Smooth muscle cell (in vitro differentiated cells): ENCODE measurements around the gene CDH12. TPM values are rescaled to one million over a fixed set of nuclear protein-coding genes. Genes with fewer than 3 reads are reported as not detected.

Experiments
- DNase-seq: peaks from one replicate; lab custom pipeline; 2025; ENCODE audit not compliant: unreplicated experiment; lab: John Stamatoyannopoulos, UW
- H2AFZ ChIP-seq: fragments of 200-600 bp; sonication (generic); 2 replicates; pipeline ENCODE4 v1.6.0; 2016; ENCODE audit warnings: antibody characterized with exemption, low read depth, mild to moderate bottlenecking
- H3F3A ChIP-seq: fragments of 200-600 bp; sonication (generic); 2 replicates; pipeline ENCODE4 v1.6.0; 2017; ENCODE audit warnings: antibody characterized with exemption, low read depth
- H3K27ac ChIP-seq: fragments of 200-600 bp; sonication (generic); 2 replicates; pipeline ENCODE4 v1.5.1; 2016; ENCODE audit warnings: low read depth, mild to moderate bottlenecking
- H3K27me3 ChIP-seq: fragments of 200-600 bp; sonication (generic); 2 replicates; pipeline ENCODE4 v1.6.1; 2016; ENCODE audit warnings: low read depth, mild to moderate bottlenecking
- H3K36me3 ChIP-seq: fragments of 200-600 bp; sonication (generic); 2 replicates; pipeline ENCODE4 v1.5.1; 2016; ENCODE audit warnings: low read depth
- H3K4me1 ChIP-seq: fragments of 200-600 bp; sonication (generic); 2 replicates; pipeline ENCODE4 v1.5.1; 2016; ENCODE audit warnings: low read depth
- H3K4me2 ChIP-seq: fragments of 200-600 bp; sonication (generic); 2 replicates; pipeline ENCODE4 v1.6.0; 2016; ENCODE audit warnings: mild to moderate bottlenecking
- H3K4me3 ChIP-seq: fragments of 200-600 bp; sonication (generic); 2 replicates; pipeline ENCODE4 v1.5.1; 2016; ENCODE audit warnings: mild to moderate bottlenecking
- H3K79me2 ChIP-seq: fragments of 200-600 bp; sonication (generic); 2 replicates; pipeline ENCODE4 v1.6.0; 2016; ENCODE audit warnings: low read depth, mild to moderate bottlenecking
- H3K9ac ChIP-seq: fragments of 200-600 bp; sonication (generic); 2 replicates; pipeline ENCODE4 v1.6.0; 2016; ENCODE audit warnings: low read depth
- H3K9me3 ChIP-seq: fragments of 200-600 bp; sonication (generic); replicated peaks from 2 replicates; pipeline ENCODE4 v1.5.1; 2016; ENCODE audit warnings: low read depth
- H4K20me1 ChIP-seq: fragments of 200-600 bp; sonication (generic); 2 replicates; pipeline ENCODE4 v1.6.0; 2016; ENCODE audit warnings: low read depth
- CTCF ChIP-seq: fragments of 200-600 bp; sonication (generic); IDR thresholded peaks from 2 replicates; pipeline ENCODE4 v1.5.1; 2017; ENCODE audit warnings: borderline replicate concordance, mild to moderate bottlenecking, antibody characterized with exemption; ENCODE audit not compliant: insufficient read depth, poor library complexity, severe bottlenecking
- WGBS: methylation state at CpG from one replicate; pipeline ENCODE4 v1.1.7; 2016; ENCODE audit warnings: low lambda C conversion rate; 5-methylcytosine and 5-hydroxymethylcytosine counted together
- polyA plus RNA-seq: library from polyadenylated mRNA; unstranded; fragments of >200 nt; fragmentation: Nextera tagmentation; extraction: Ambion mirVana; gene quantifications from 2 replicates; pipeline ENCODE4 v1.2.1, GENCODE V29; 2016
- total RNA-seq: library from RNA; depleted of rRNA; stranded (reverse); fragments of >200 nt; gene quantifications from 2 replicates; pipeline ENCODE4 v1.2.3, GENCODE V29; 2014

Gene CDH12
- total and polyA plus RNA-seq, 2 experiments from 2014 or later = not detected

- no peaks in the 10 kb centered on the region for H3K36me3 ChIP-seq
- no peaks in the 10 kb centered on the region for H3K4me1 ChIP-seq
- DNase-seq = no peak
- H3F3A ChIP-seq = no peaks in the 10 kb centered on the region
- H3K9me3 ChIP-seq = no peaks in the 10 kb centered on the region
- no peak overlapping the region for H2AFZ ChIP-seq
- H3K79me2 ChIP-seq = no peaks in the 10 kb centered on the region
- no peaks in the 10 kb centered on the region for H4K20me1 ChIP-seq
- WGBS = 91% methylated on average over 2 of the region's 2 CpGs
- H3K4me3 ChIP-seq = no peak overlapping the region
- no peak overlapping the region for H3K9ac ChIP-seq
- no peak for TF ChIP-seq CTCF
- H3K27me3 ChIP-seq = no peaks in the 10 kb centered on the region
- H3K4me2 ChIP-seq = no peak overlapping the region
- no peak overlapping the region for H3K27ac ChIP-seq
Observed at GRCh38 chr5:22306011-22306410, 547.1 kb downstream of the CDH12 start.

- Histone ChIP-seq H3K27me3 (no peaks in the 10 kb centered on the region), H3K27ac (no peak overlapping the region), H3K4me2 (no peak overlapping the region), H3F3A (no peaks in the 10 kb centered on the region), H3K9ac (no peak overlapping the region), H3K79me2 (no peaks in the 10 kb centered on the region), H3K4me1 (no peaks in the 10 kb centered on the region), H3K36me3 (no peaks in the 10 kb centered on the region), H3K9me3 (no peaks in the 10 kb centered on the region), H2AFZ (no peak overlapping the region), H3K4me3 (no peak overlapping the region), H4K20me1 (no peaks in the 10 kb centered on the region)
- DNase-seq = no peak
- no peak for TF ChIP-seq CTCF
- WGBS = 84% methylated on average over 1 of the region's 1 CpG
Observed at GRCh38 chr5:22295832-22296231, 557.3 kb downstream of the CDH12 start.

GRCh38 chr5:22293147-22293546 lies 560.0 kb downstream of the CDH12 start:
- no peak for TF ChIP-seq CTCF
- no peaks in the 10 kb centered on the region for H3K4me1 ChIP-seq
- H3K4me2 ChIP-seq = no peak overlapping the region
- no peaks in the 10 kb centered on the region for H3K36me3 ChIP-seq
- no peak overlapping the region for H3K4me3 ChIP-seq
- WGBS = 93% methylated on average over 3 of the region's 3 CpGs
- no peak overlapping the region for H3K9ac ChIP-seq
- DNase-seq = no peak
- no peaks in the 10 kb centered on the region for H4K20me1 ChIP-seq
- no peaks in the 10 kb centered on the region for H3K79me2 ChIP-seq
- no peak overlapping the region for H2AFZ ChIP-seq
- H3K27ac ChIP-seq = no peak overlapping the region
- no peaks in the 10 kb centered on the region for H3F3A ChIP-seq
- H3K9me3 ChIP-seq = no peaks in the 10 kb centered on the region
- no peaks in the 10 kb centered on the region for H3K27me3 ChIP-seq

- no peaks in the 10 kb centered on the region for H3K4me1 ChIP-seq
- no peak overlapping the region for H3K4me3 ChIP-seq
- H3K9me3 ChIP-seq = no peaks in the 10 kb centered on the region
- H3K27me3 ChIP-seq = no peaks in the 10 kb centered on the region
- 71% methylated on average over 1 of the region's 1 CpG for WGBS
- no peak overlapping the region for H3K9ac ChIP-seq
- H3K4me2 ChIP-seq = no peak overlapping the region
- H3K36me3 ChIP-seq = no peaks in the 10 kb centered on the region
- TF ChIP-seq CTCF = no peak
- no peak overlapping the region for H3K27ac ChIP-seq
- H2AFZ ChIP-seq = no peak overlapping the region
- no peaks in the 10 kb centered on the region for H4K20me1 ChIP-seq
- H3F3A ChIP-seq = no peaks in the 10 kb centered on the region
- no peaks in the 10 kb centered on the region for H3K79me2 ChIP-seq
- no peak for DNase-seq
Observed at GRCh38 chr5:22278164-22278563, 575.0 kb downstream of the CDH12 start.
